ENCODE data around the gene RBM20. TPM values are rescaled to one million over a fixed set of nuclear protein-coding genes. Genes with fewer than 3 reads are reported as not detected.

Gene RBM20
- total RNA-seq, 1 experiment from 2014 or later: 0.17 TPM

DNA sequence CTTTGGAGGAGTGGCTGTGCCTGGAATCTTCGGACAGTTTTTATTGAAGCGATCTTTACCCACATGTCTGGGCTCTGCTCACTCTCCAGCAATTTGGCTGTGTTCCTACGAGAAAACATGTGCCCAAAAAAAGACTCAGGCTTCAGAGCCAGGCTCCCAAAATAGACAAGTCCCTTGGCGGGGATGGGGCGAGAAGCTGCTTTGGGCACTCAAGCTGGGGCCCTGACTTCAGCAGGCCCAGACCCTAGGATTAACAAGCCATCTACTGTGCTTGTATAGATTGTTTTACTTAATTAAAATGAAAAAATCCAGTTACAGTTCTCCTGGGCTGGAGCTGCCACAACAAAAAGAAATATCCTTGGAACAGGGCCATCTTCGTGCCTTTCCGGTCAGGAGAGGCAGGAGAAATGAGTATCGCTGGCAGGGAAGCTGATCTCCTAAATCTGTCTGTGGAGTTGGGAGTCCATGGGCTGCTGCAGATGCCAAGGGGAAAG is 176.2 kb downstream of the RBM20 start:
- H3K27me3 ChIP-seq (ENCODE audit: insufficient read depth, low read length): no peaks in the 10 kb centered on the region
- no CpG with 5 or more reads among the region's 8 CpGs for WGBS (ENCODE audit: extremely low coverage, insufficient read length, low lambda C conversion rate)
- Mint-ChIP-seq H3K4me1 (peaks cover 15 to 24% of the 10 kb centered on the region in 2 experiments), H3K4me3 (no peak overlapping the region), H3K27ac (no peak overlapping the region), H3K9me3 (no peaks in the 10 kb centered on the region), H3K36me3 (ENCODE audit: insufficient read depth in 1 of 3, low read depth in 3 of 3) (no peaks in the 10 kb centered on the region), H3K27me3 (ENCODE audit: low read depth) (peaks cover under 1% of the 10 kb centered on the region; the same call in 1 of the 2 replicates)
- H4K91ac ChIP-seq (ENCODE audit: insufficient read length, low read depth, low read length): no peak overlapping the region
- no peak overlapping the region for H3K4ac ChIP-seq (ENCODE audit: low read depth, low read length)
- H2BK120ac ChIP-seq (ENCODE audit: low read depth, low read length, poor library complexity, severe bottlenecking): no peak overlapping the region
- no peak overlapping the region for H2BK20ac ChIP-seq (ENCODE audit: low read depth, low read length, poor library complexity, severe bottlenecking)
- no peak overlapping the region for H4K5ac ChIP-seq (ENCODE audit: insufficient read length, low read depth, low read length)
- H3K18ac ChIP-seq (ENCODE audit: insufficient read length, low read depth, low read length): no peak overlapping the region
- H3K9ac ChIP-seq (ENCODE audit: extremely low read depth, insufficient read length, low read length): no peak overlapping the region
- no peak overlapping the region for H4K8ac ChIP-seq (replicated peaks; ENCODE audit: insufficient read length, low read depth, low read length)
- no peak overlapping the region for H3K56ac ChIP-seq (ENCODE audit: insufficient read length, low read depth, low read length)
- H3K23me2 ChIP-seq (ENCODE audit: insufficient read length, low read depth, low read length, poor library complexity, severe bottlenecking): no peaks in the 10 kb centered on the region
- no peak overlapping the region for H3K14ac ChIP-seq (ENCODE audit: insufficient read depth, low read length)
- no peak overlapping the region for H2AFZ ChIP-seq (ENCODE audit: low read length)
- H3K4me1 ChIP-seq (ENCODE audit: insufficient read depth, low read length): no peaks in the 10 kb centered on the region; the same call in 1 of the 2 replicates
- no peak overlapping the region for H2BK5ac ChIP-seq (ENCODE audit: insufficient read length, low read length)
- no peak overlapping the region for H3K4me2 ChIP-seq (ENCODE audit: insufficient read depth, insufficient read length, low read length)
- TF ChIP-seq, protein P1, sequence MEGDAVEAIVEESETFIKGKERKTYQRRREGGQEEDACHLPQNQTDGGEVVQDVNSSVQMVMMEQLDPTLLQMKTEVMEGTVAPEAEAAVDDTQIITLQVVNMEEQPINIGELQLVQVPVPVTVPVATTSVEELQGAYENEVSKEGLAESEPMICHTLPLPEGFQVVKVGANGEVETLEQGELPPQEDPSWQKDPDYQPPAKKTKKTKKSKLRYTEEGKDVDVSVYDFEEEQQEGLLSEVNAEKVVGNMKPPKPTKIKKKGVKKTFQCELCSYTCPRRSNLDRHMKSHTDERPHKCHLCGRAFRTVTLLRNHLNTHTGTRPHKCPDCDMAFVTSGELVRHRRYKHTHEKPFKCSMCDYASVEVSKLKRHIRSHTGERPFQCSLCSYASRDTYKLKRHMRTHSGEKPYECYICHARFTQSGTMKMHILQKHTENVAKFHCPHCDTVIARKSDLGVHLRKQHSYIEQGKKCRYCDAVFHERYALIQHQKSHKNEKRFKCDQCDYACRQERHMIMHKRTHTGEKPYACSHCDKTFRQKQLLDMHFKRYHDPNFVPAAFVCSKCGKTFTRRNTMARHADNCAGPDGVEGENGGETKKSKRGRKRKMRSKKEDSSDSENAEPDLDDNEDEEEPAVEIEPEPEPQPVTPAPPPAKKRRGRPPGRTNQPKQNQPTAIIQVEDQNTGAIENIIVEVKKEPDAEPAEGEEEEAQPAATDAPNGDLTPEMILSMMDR (conservative IDR thresholded peaks at IDR 0.05): no peak
- no peak overlapping the region for H3K27ac ChIP-seq (ENCODE audit: insufficient read length, low read depth, low read length)
- no peaks in the 10 kb centered on the region for H3K79me1 ChIP-seq (ENCODE audit: insufficient read depth, low read depth, low read length, poor library complexity, severe bottlenecking)
- no peaks in the 10 kb centered on the region for H3K79me2 ChIP-seq (ENCODE audit: insufficient read depth, low read length)
- no peak overlapping the region for H3K23ac ChIP-seq (ENCODE audit: insufficient read length, low read depth, low read length)
- DNase-seq: no peak
- H3T11ph ChIP-seq (ENCODE audit: low read length): no peak overlapping the region
- no peak overlapping the region for H2BK12ac ChIP-seq (ENCODE audit: insufficient read length, low read depth, low read length)
- no peaks in the 10 kb centered on the region for H4K20me1 ChIP-seq (ENCODE audit: control insufficient read depth, insufficient read depth, insufficient read length)
- no peaks in the 10 kb centered on the region for H3K9me3 ChIP-seq (ENCODE audit: control insufficient read depth, low read depth, low read length)
- no peak overlapping the region for H2BK15ac ChIP-seq (ENCODE audit: low read depth, low read length)
- no peak overlapping the region for H2AK5ac ChIP-seq (ENCODE audit: insufficient read length, low read length)
